Measurements from ENCODE around the gene DYTN. TPM values are rescaled to one million over a fixed set of nuclear protein-coding genes. Genes with fewer than 3 reads are reported as not detected.

Gene DYTN
- total RNA-seq, 5 donors from 2014 or later (not counting 1 experiment from before 2014, with no cell fraction given) = not detected

GRCh38 chr2:206740800-206741199 is 22.6 kb upstream of the DYTN start:
- ATAC-seq (replicated peaks in 1 of 4) (no peak), DNase-seq (no peak)
- H3K27me3 ChIP-seq (replicated peaks in 1 of 2; ENCODE audit: control insufficient read depth in 2 of 2, extremely low read depth in 1 of 2, insufficient read depth in 2 of 2, low read length in 1 of 2) = peaks cover 0 to 2% of the 10 kb centered on the region in 2 experiments
- H3K4me3 ChIP-seq (ENCODE audit: control insufficient read depth in 1 of 2, extremely low read depth in 1 of 2, low read length in 1 of 2) = no peak overlapping the region
- Mint-ChIP-seq H3K4me1 (no peaks in the 10 kb centered on the region), H3K9me3 (no peaks in the 10 kb centered on the region), H3K27ac (no peak overlapping the region), H3K4me3 (no peak overlapping the region), H3K36me3 (no peaks in the 10 kb centered on the region), H3K27me3 (peaks cover 14 to 32% of the 10 kb centered on the region in 2 donors)
- no peaks in the 10 kb centered on the region for H3K9me3 ChIP-seq
- POLR2A ChIA-PET = no interaction called here
- H3K4me1 ChIP-seq (ENCODE audit: control insufficient read depth in 1 of 2, extremely low read depth in 1 of 2, insufficient read depth in 2 of 2, low read length in 2 of 2) = no peaks in the 10 kb centered on the region
- CTCF ChIA-PET = no interaction called here
- WGBS (ENCODE audit: insufficient coverage) = no CpG with 5 or more reads among the region's 2 CpGs
- no peaks in the 10 kb centered on the region for H3K36me3 ChIP-seq (ENCODE audit: control insufficient read depth in 2 of 2, extremely low read depth in 1 of 2, insufficient read depth in 1 of 2, low read length in 1 of 2)
- H3K27ac ChIP-seq (ENCODE audit: low read length) = no peak overlapping the region

GRCh38 chr2:206739271-206739670 is 21.1 kb upstream of the DYTN start:
- POLR2A ChIA-PET = no interaction called here
- no peak overlapping the region for H3K4me3 Mint-ChIP-seq
- Histone ChIP-seq H3K9me3 (no peaks in the 10 kb centered on the region), H3K27ac (ENCODE audit: low read length) (no peak overlapping the region), H3K27me3 (replicated peaks in 1 of 2; ENCODE audit: control insufficient read depth in 2 of 2, extremely low read depth in 1 of 2, insufficient read depth in 2 of 2, low read length in 1 of 2) (peaks cover 0 to 2% of the 10 kb centered on the region in 2 experiments), H3K36me3 (ENCODE audit: control insufficient read depth in 2 of 2, extremely low read depth in 1 of 2, insufficient read depth in 1 of 2, low read length in 1 of 2) (no peaks in the 10 kb centered on the region), H3K4me3 (ENCODE audit: control insufficient read depth in 1 of 2, extremely low read depth in 1 of 2, low read length in 1 of 2) (no peak overlapping the region), H3K4me1 (ENCODE audit: control insufficient read depth in 1 of 2, extremely low read depth in 1 of 2, insufficient read depth in 2 of 2, low read length in 2 of 2) (no peaks in the 10 kb centered on the region)
- ATAC-seq (replicated peaks in 1 of 4) (no peak), DNase-seq (no peak)
- H3K9me3 Mint-ChIP-seq = no peaks in the 10 kb centered on the region
- CTCF ChIA-PET = no interaction called here
- 100% methylated on average over 2 of the region's 2 CpGs for WGBS (ENCODE audit: insufficient coverage)
- peaks cover 13 to 29% of the 10 kb centered on the region in 2 donors for H3K27me3 Mint-ChIP-seq
- H3K27ac Mint-ChIP-seq = no peak overlapping the region
- no peaks in the 10 kb centered on the region for H3K4me1 Mint-ChIP-seq
- no peaks in the 10 kb centered on the region for H3K36me3 Mint-ChIP-seq

DNA sequence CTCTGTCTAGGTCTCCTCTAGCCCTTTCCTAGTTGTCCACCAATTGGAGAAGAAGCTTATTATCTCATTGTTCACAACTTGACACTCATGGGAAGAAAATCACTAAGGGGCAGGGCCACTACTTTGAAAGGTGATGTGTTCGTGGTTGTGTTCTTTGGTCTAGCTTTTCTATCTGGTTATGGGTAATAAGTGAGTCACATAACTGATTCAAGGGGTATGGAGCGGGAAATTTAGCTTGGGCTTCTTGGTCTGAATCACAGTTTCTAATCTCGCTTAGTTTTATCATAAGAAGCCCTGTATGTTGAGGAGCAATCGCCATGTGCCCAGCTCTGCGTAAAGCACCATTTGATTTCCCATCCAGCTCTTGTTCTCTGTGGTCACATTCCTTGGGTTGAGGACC is 18.7 kb upstream of the DYTN start:
- H3K9me3 ChIP-seq = no peaks in the 10 kb centered on the region
- Mint-ChIP-seq H3K36me3 (no peaks in the 10 kb centered on the region), H3K9me3 (no peaks in the 10 kb centered on the region), H3K27ac (no peak overlapping the region), H3K27me3 (peaks cover 10 to 17% of the 10 kb centered on the region in 2 donors), H3K4me3 (no peak overlapping the region), H3K4me1 (no peaks in the 10 kb centered on the region)
- POLR2A ChIA-PET = interaction anchor here in 1 of 2 donors (0.7 kb wide), 1 partner anchor 8 kb away, joined by 3 read pairs; no protein-coding TSS in a partner anchor
- DNase-seq = no peak
- H3K36me3 ChIP-seq (ENCODE audit: control insufficient read depth in 2 of 2, extremely low read depth in 1 of 2, insufficient read depth in 1 of 2, low read length in 1 of 2) = no peaks in the 10 kb centered on the region
- 60% methylated on average over 2 of the region's 5 CpGs for WGBS (ENCODE audit: insufficient coverage)
- peaks cover 0 to 2% of the 10 kb centered on the region in 2 experiments for H3K27me3 ChIP-seq (replicated peaks in 1 of 2; ENCODE audit: control insufficient read depth in 2 of 2, extremely low read depth in 1 of 2, insufficient read depth in 2 of 2, low read length in 1 of 2)
- no peak overlapping the region for H3K4me3 ChIP-seq (ENCODE audit: control insufficient read depth in 1 of 2, extremely low read depth in 1 of 2, low read length in 1 of 2)
- no peak for ATAC-seq (replicated peaks in 1 of 4)
- H3K27ac ChIP-seq (ENCODE audit: low read length) = no peak overlapping the region
- H3K4me1 ChIP-seq (ENCODE audit: control insufficient read depth in 1 of 2, extremely low read depth in 1 of 2, insufficient read depth in 2 of 2, low read length in 2 of 2) = no peaks in the 10 kb centered on the region
- CTCF ChIA-PET = interaction anchor here in 1 of 2 donors (0.6 kb wide), 1 partner anchor 767 kb away, joined by 3 read pairs; no protein-coding TSS in a partner anchor

DNA sequence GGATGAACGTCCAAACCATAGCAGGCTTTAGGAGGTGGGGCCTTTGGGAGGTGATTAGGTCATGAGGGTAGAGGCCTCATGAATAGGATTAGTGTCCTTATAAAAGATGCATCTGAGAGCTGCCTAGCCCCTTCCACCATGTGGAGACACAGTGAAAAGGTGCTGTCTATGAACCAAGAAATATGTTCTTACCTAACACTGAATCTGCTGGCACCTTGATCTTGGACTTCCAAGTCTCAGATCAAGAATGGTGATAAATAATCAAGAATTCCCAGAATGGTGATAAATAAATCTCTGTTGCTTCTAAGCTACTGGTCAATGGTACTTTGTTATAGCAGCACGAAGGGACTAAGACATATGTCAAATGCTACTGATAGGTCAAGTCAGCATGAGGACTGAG is 15.1 kb upstream of the DYTN start:
- CTCF ChIA-PET = no interaction called here
- Mint-ChIP-seq H3K36me3 (no peaks in the 10 kb centered on the region), H3K27ac (no peak overlapping the region), H3K9me3 (no peaks in the 10 kb centered on the region), H3K4me1 (no peaks in the 10 kb centered on the region), H3K27me3 (peaks cover 24 to 29% of the 10 kb centered on the region in 2 donors), H3K4me3 (no peak overlapping the region)
- WGBS (ENCODE audit: insufficient coverage) = 70% methylated on average over 1 of the region's 2 CpGs
- Histone ChIP-seq H3K4me1 (ENCODE audit: control insufficient read depth in 1 of 2, extremely low read depth in 1 of 2, insufficient read depth in 2 of 2, low read length in 2 of 2) (no peaks in the 10 kb centered on the region), H3K4me3 (ENCODE audit: control insufficient read depth in 1 of 2, extremely low read depth in 1 of 2, low read length in 1 of 2) (no peak overlapping the region), H3K36me3 (ENCODE audit: control insufficient read depth in 2 of 2, extremely low read depth in 1 of 2, insufficient read depth in 1 of 2, low read length in 1 of 2) (no peaks in the 10 kb centered on the region), H3K27ac (ENCODE audit: low read length) (no peak overlapping the region), H3K9me3 (no peaks in the 10 kb centered on the region), H3K27me3 (replicated peaks in 1 of 2; ENCODE audit: control insufficient read depth in 2 of 2, extremely low read depth in 1 of 2, insufficient read depth in 2 of 2, low read length in 1 of 2) (peaks cover 3 to 4% of the 10 kb centered on the region in 2 experiments)
- DNase-seq (no peak), ATAC-seq (replicated peaks in 1 of 4) (no peak)
- POLR2A ChIA-PET = no interaction called here

DNA sequence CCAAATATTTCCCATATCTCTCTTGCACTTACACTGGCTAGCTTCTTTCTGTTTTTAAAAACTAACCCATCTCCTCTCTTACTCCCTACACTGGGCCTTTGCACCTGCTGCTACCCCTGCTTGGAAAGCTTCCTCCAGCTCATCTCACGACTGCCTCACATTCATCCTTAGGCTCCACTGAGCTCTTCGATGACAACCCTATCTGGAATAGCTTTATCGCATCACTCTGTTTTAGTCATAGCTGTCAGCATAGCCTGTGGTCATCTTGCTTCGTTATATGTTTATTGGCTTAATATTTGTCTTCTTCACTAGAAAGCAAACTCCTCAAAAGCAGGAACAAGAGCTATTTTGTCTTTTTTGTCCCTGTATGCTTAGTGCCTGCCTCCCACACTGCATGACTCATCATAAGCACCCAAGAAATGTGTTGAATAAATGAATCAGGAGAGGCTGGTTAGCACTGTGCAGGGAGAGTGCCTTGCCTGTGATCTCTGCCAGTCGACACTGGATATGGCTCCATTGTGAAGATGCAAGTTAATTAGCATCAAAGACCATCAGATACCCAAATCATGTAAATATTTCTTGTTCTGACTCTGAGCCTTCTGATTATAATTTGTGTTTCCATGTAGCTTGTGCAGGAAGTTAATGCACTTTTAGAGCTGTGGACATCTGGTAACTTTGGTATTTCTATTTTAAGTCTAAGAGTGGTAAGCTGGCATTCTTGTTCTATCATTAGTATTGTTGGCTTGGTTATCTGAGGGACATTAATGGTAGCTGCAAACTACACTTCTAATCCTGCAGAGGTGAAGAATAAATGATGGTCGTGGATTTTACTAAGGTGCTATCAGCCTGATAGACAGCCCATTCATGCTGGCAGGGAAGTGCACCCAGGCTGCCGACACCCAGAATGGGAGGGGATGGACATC is 10.3 kb upstream of the DYTN start:
- Mint-ChIP-seq H3K27me3 (peaks cover 37 to 45% of the 10 kb centered on the region in 2 donors), H3K4me1 (no peaks in the 10 kb centered on the region), H3K27ac (no peak overlapping the region), H3K4me3 (no peak overlapping the region), H3K9me3 (no peaks in the 10 kb centered on the region), H3K36me3 (no peaks in the 10 kb centered on the region)
- Histone ChIP-seq H3K9me3 (no peaks in the 10 kb centered on the region), H3K36me3 (ENCODE audit: control insufficient read depth in 2 of 2, extremely low read depth in 1 of 2, insufficient read depth in 1 of 2, low read length in 1 of 2) (no peaks in the 10 kb centered on the region), H3K27me3 (replicated peaks in 1 of 2; ENCODE audit: control insufficient read depth in 2 of 2, extremely low read depth in 1 of 2, insufficient read depth in 2 of 2, low read length in 1 of 2) (peaks cover 2 to 3% of the 10 kb centered on the region in 2 experiments), H3K27ac (ENCODE audit: low read length) (no peak overlapping the region), H3K4me3 (ENCODE audit: control insufficient read depth in 1 of 2, extremely low read depth in 1 of 2, low read length in 1 of 2) (no peak overlapping the region), H3K4me1 (ENCODE audit: control insufficient read depth in 1 of 2, extremely low read depth in 1 of 2, insufficient read depth in 2 of 2, low read length in 2 of 2) (no peaks in the 10 kb centered on the region)
- ATAC-seq (replicated peaks in 1 of 4) = no peak
- ChIA-PET POLR2A (interaction anchor here (0.5 to 0.6 kb wide), 2 partner anchors 9 to 504 kb away, joined by 3 read pairs; no protein-coding TSS in a partner anchor), CTCF (interaction anchor here (0.5 to 0.6 kb wide), 2 partner anchors 52 to 1381 kb away, joined by 3 to 4 read pairs; no protein-coding TSS in a partner anchor)
- WGBS (ENCODE audit: insufficient coverage) = 93% methylated on average over 2 of the region's 7 CpGs
- DNase-seq = no peak

DNA sequence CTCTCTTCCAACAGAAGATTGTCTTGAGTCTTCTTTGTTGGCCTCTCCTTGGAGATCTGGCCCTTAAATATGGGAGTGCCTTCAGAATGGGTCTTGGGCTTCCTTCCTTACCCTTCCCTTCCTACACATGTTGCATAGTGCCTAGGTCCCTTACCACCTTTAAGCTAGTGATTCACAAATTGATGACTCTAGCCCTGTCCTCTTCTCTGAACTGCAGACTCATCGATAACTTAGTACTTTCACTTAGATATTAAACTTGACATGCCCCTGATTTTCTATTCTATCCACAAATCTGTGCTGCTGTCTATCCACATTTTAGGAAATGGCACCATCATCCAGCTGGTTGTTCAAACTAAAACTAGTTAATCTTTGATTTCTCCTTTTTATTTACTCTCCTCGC is 9.1 kb upstream of the DYTN start:
- Mint-ChIP-seq H3K27me3 (peaks cover 37 to 46% of the 10 kb centered on the region in 2 donors), H3K36me3 (no peaks in the 10 kb centered on the region), H3K27ac (no peak overlapping the region), H3K4me3 (no peak overlapping the region), H3K9me3 (peaks cover 0 to 1% (median under 1%) of the 10 kb centered on the region in 3 donors), H3K4me1 (no peaks in the 10 kb centered on the region)
- ATAC-seq (replicated peaks in 1 of 4) = no peak
- CTCF ChIA-PET = no interaction called here
- no peak overlapping the region for H3K4me3 ChIP-seq (ENCODE audit: control insufficient read depth in 1 of 2, extremely low read depth in 1 of 2, low read length in 1 of 2)
- POLR2A ChIA-PET = no interaction called here
- H3K27me3 ChIP-seq (replicated peaks in 1 of 2; ENCODE audit: control insufficient read depth in 2 of 2, extremely low read depth in 1 of 2, insufficient read depth in 2 of 2, low read length in 1 of 2) = peaks cover 2 to 3% of the 10 kb centered on the region in 2 experiments
- H3K9me3 ChIP-seq = no peaks in the 10 kb centered on the region
- H3K27ac ChIP-seq (ENCODE audit: low read length) = no peak overlapping the region
- DNase-seq = no peak
- H3K36me3 ChIP-seq (ENCODE audit: control insufficient read depth in 2 of 2, extremely low read depth in 1 of 2, insufficient read depth in 1 of 2, low read length in 1 of 2) = no peaks in the 10 kb centered on the region
- 70% methylated on average over 1 of the region's 2 CpGs for WGBS (ENCODE audit: insufficient coverage)
- H3K4me1 ChIP-seq (ENCODE audit: control insufficient read depth in 1 of 2, extremely low read depth in 1 of 2, insufficient read depth in 2 of 2, low read length in 2 of 2) = no peaks in the 10 kb centered on the region

All from T-cell (primary cell).